Lung (tissue), 12 donors: ENCODE data around the gene CDHR2. TPM values are rescaled to one million over a fixed set of nuclear protein-coding genes. Genes with fewer than 3 reads are reported as not detected.

Experiments used
- ATAC-seq: fragments of 200-7000 bp; cut with Tn5 transposase; one replicate; pipeline ENCODE4 v1.9.1; 2020; ENCODE audit warnings: moderate number of reproducible peaks; ENCODE audit not compliant: insufficient read depth, low FRiP score
- DNase-seq, 3 donors: peaks; one replicate each; pipeline ENCODE4 v3.0.0-alpha.2; 2013 to 2017
- H3K27ac ChIP-seq, 2 donors: one replicate each; pipeline ENCODE4 v1.5.1; 2013; ENCODE audit warnings: mild to moderate bottlenecking in 2 of 2, moderate library complexity in 2 of 2, control low read depth in 1 of 2, inconsistent platforms in 1 of 2, low read depth in 1 of 2, low read length in 1 of 2
- H3K27me3 ChIP-seq, 3 donors: one replicate each; pipeline ENCODE4 v1.5.1; 2013; ENCODE audit warnings: low read length in 2 of 3; ENCODE audit not compliant: control insufficient read depth in 3 of 3, insufficient read depth in 3 of 3
- H3K36me3 ChIP-seq, 4 donors: one replicate each; pipeline ENCODE4 v1.5.1; 2013; ENCODE audit warnings: low read length in 4 of 4, mild to moderate bottlenecking in 1 of 4, moderate library complexity in 1 of 4; ENCODE audit not compliant: control insufficient read depth in 4 of 4, insufficient read depth in 4 of 4
- H3K4me1 ChIP-seq, 5 donors: one replicate each; pipeline ENCODE4 v1.5.1; 2013; ENCODE audit warnings: low read length in 5 of 5, mild to moderate bottlenecking in 2 of 5, moderate library complexity in 1 of 5; ENCODE audit not compliant: control insufficient read depth in 5 of 5, insufficient read depth in 5 of 5
- H3K4me3 ChIP-seq: one replicate; pipeline ENCODE4 v1.5.1; 2013; ENCODE audit warnings: mild to moderate bottlenecking, control low read depth, moderate library complexity
- H3K9ac ChIP-seq, 2 donors: one replicate each; pipeline ENCODE4 v1.5.1; 2013; ENCODE audit warnings: low read length in 2 of 2, control low read depth in 1 of 2; ENCODE audit not compliant: insufficient read depth in 1 of 2
- H3K9me3 ChIP-seq, 4 donors: one replicate each; pipeline ENCODE4 v1.5.1; 2013; ENCODE audit warnings: low read length in 3 of 4, mild to moderate bottlenecking in 1 of 4, moderate library complexity in 1 of 4; ENCODE audit not compliant: control insufficient read depth in 4 of 4, insufficient read depth in 3 of 4
- CTCF ChIP-seq: IDR thresholded peaks from 2 replicates; pipeline ENCODE4 v1.5.1; 2012; ENCODE audit warnings: mild to moderate bottlenecking; ENCODE audit errors: control extremely low read depth, extremely low read depth
- WGBS, 2 donors: extraction: QIAGEN DNeasy Blood & Tissue Kit; methylation state at CpG; one replicate each; pipeline ENCODE4 v1.1.7; 2013; 5-methylcytosine and 5-hydroxymethylcytosine counted together
- polyA plus RNA-seq, 2 donors: library from polyadenylated mRNA; stranded (reverse); fragments of 200-250 nt; gene quantifications; one replicate each; pipeline ENCODE4 v1.2.1, GENCODE V29; 2013
- total RNA-seq, 2 donors: library from RNA; depleted of rRNA in 1 of 2; stranded (reverse); fragments of >200 nt in 1 of 2; gene quantifications; one replicate each; pipeline ENCODE4 v1.2.1, GENCODE V29; 2014 to 2021
- donor health status: control.
- donor health status: control.
- donor health status: Bipolar disorder and iron deficiency.
- donor health status: healthy.
- donor health status: DM: yes; HTN: yes; CAD: no.

The CDHR2 gene
- total and polyA plus RNA-seq, 4 donors: 0.02 to 1.5 (median 0.42) TPM

GRCh38 chr5:176519810-176520720 lies 29.1 kb upstream of the CDHR2 start:
- H3K4me3 ChIP-seq: no peak overlapping the region
- ATAC-seq: no peak
- H3K36me3 ChIP-seq: no peaks in the 10 kb centered on the region
- no peak overlapping the region for H3K9ac ChIP-seq
- TF ChIP-seq CTCF: no peak
- no peaks in the 10 kb centered on the region for H3K27me3 ChIP-seq
- H3K9me3 ChIP-seq: no peaks in the 10 kb centered on the region
- H3K4me1 ChIP-seq: no peaks in the 10 kb centered on the region
- H3K27ac ChIP-seq: no peak overlapping the region
- DNase-seq: no peak
- 73 to 79% methylated on average over 16 of the region's 16 CpGs for whole genome bisulfite sequencing, 2 donors

GRCh38 chr5:176521286-176521685 lies 27.9 kb upstream of the CDHR2 start:
- no peak for ATAC-seq
- no peak for TF ChIP-seq CTCF

GRCh38 chr5:176521699-176522263 lies 27.4 kb upstream of the CDHR2 start:
- WGBS, 2 donors: 70 to 83% methylated on average over 10 of the region's 10 CpGs

More at GRCh38 chr5:176521286-176521685, 27.9 kb upstream of the CDHR2 start:
- Histone ChIP-seq H3K36me3 (no peaks in the 10 kb centered on the region), H3K4me1 (no peaks in the 10 kb centered on the region), H3K27me3 (no peaks in the 10 kb centered on the region), H3K9ac (no peak overlapping the region), H3K9me3 (no peaks in the 10 kb centered on the region), H3K27ac (no peak overlapping the region), H3K4me3 (no peak overlapping the region)
- 85 to 93% methylated on average over 7 of the region's 7 CpGs for WGBS, 2 donors
- no peak for DNase-seq

More at GRCh38 chr5:176521699-176522263, 27.4 kb upstream of the CDHR2 start:
- no peaks in the 10 kb centered on the region for H3K9me3 ChIP-seq
- H3K36me3 ChIP-seq: no peaks in the 10 kb centered on the region
- no peaks in the 10 kb centered on the region for H3K4me1 ChIP-seq
- TF ChIP-seq CTCF: no peak
- no peak overlapping the region for H3K27ac ChIP-seq
- DNase-seq: no peak
- no peak overlapping the region for H3K4me3 ChIP-seq
- no peaks in the 10 kb centered on the region for H3K27me3 ChIP-seq
- no peak for ATAC-seq
- H3K9ac ChIP-seq: no peak overlapping the region
